PC-9 (cell line): ENCODE measurements around the gene E2F1. TPM values are rescaled to one million over a fixed set of nuclear protein-coding genes. Genes with fewer than 3 reads are reported as not detected.
A peak's percentile ranks its signal among the peaks of the same experiment; 100 is the strongest.

Experiments
- BruUV-seq: library from RNA; stranded (reverse); fragments of 400-500 nt; replicated peaks from 2 replicates; lab custom pipeline; 2021; lab: Mats Ljungman, UMichigan
- CTCF ChIA-PET: fragments of 300-600 bp; sonication (Branson Sonifier 250); formaldehyde crosslinking; loops from one replicate; lab custom pipeline; 2022; ENCODE audit warnings: antibody characterized with exemption; lab: Charles Lee
- POLR2A ChIA-PET: fragments of 300-600 bp; sonication (Branson Sonifier 250); formaldehyde crosslinking; loops from one replicate; lab custom pipeline; 2022; ENCODE audit warnings: antibody characterized with exemption; ENCODE audit not compliant: unreplicated experiment; lab: Charles Lee
- DNase-seq, 2 experiments: peaks; one replicate each; pipeline versions ENCODE4 v3.0.0 to v3.0.0-alpha.2; 2015 to 2022; ENCODE audit warnings: mixed read lengths in 1 of 2
- H2AFZ ChIP-seq: fragments of 200-600 bp; sonication (generic); 2 replicates; pipeline ENCODE4 v1.8.1; 2017; ENCODE audit warnings: antibody characterized with exemption
- H3F3A ChIP-seq: fragments of 200-600 bp; sonication (generic); 2 replicates; pipeline ENCODE4 v1.8.1; 2017; ENCODE audit warnings: antibody characterized with exemption, mild to moderate bottlenecking, low read depth; ENCODE audit not compliant: insufficient read depth
- H3K27ac ChIP-seq: fragments of 200-600 bp; sonication (generic); 2 replicates; pipeline ENCODE4 v1.6.1; 2016; ENCODE audit warnings: mixed run types
- H3K27me3 ChIP-seq: fragments of 200-600 bp; sonication (generic); 2 replicates; pipeline ENCODE4 v1.6.1; 2016; ENCODE audit warnings: low read depth, mixed run types; ENCODE audit not compliant: insufficient read depth
- H3K36me3 ChIP-seq: fragments of 200-600 bp; sonication (generic); 2 replicates; pipeline ENCODE4 v1.6.1; 2016; ENCODE audit warnings: low read depth, mixed run types
- H3K4me1 ChIP-seq: fragments of 200-600 bp; sonication (generic); replicated peaks from 2 replicates; pipeline ENCODE4 v1.6.1; 2016; ENCODE audit warnings: mixed run types; ENCODE audit not compliant: insufficient read depth
- H3K4me2 ChIP-seq: fragments of 200-600 bp; sonication (generic); 2 replicates; pipeline ENCODE4 v1.6.1; 2017; ENCODE audit warnings: mixed run types
- H3K4me3 ChIP-seq: fragments of 200-600 bp; sonication (generic); 2 replicates; pipeline ENCODE4 v1.6.1; 2016; ENCODE audit warnings: mixed run types
- H3K79me2 ChIP-seq: fragments of 200-600 bp; sonication (generic); 2 replicates; pipeline ENCODE4 v1.6.1; 2017; ENCODE audit warnings: low read depth, mixed run types
- H3K9me2 ChIP-seq: fragments of 200-600 bp; sonication (generic); 2 replicates; pipeline ENCODE4 v1.8.1; 2017; ENCODE audit warnings: mild to moderate bottlenecking; ENCODE audit not compliant: insufficient read depth
- H3K9me3 ChIP-seq: fragments of 200-600 bp; sonication (generic); 2 replicates; pipeline ENCODE4 v1.8.1; 2016; ENCODE audit warnings: low read depth; ENCODE audit not compliant: insufficient read depth
- H4K20me1 ChIP-seq: fragments of 200-600 bp; sonication (generic); 2 replicates; pipeline ENCODE4 v1.8.1; 2017; ENCODE audit not compliant: insufficient read depth
- EZH2 ChIP-seq: fragments of 200-600 bp; sonication (generic); IDR thresholded peaks from 2 replicates; pipeline ENCODE4 v1.8.0; 2017; ENCODE audit warnings: antibody characterized with exemption, low read depth
- intact Hi-C: fragments of 100-400 bp; cut with micrococcal nuclease; formaldehyde crosslinking; loops from one replicate; pipeline ENCODE4 v1.10.0; 2022; ENCODE audit not compliant: unreplicated experiment
- total RNA-seq: library from RNA; stranded (reverse); gene quantifications from 2 replicates; pipeline ENCODE4 v1.2.3, GENCODE V29; 2021
- TF ChIP-seq, protein P1 (sequence below): fragments of 200-600 bp; sonication (generic); conservative IDR thresholded peaks from 2 replicates; pipeline ENCODE4 v1.6.1; 2017; ENCODE audit warnings: mixed run types, antibody characterized with exemption, mild to moderate bottlenecking, moderate library complexity

E2F1 gene
- total RNA-seq, 1 experiment from 2014 or later: 31.5 TPM

GRCh38 chr20:33724439-33725094 lies 38.4 kb upstream of the E2F1 start:
- Histone ChIP-seq H3K4me1 (peaks cover 51% of the 10 kb centered on the region), H3K4me2 (peak overlapping the region; percentile 61), H3K27ac (peak overlapping the region; percentile 87), H2AFZ (peak overlapping the region; percentile 49; the same call in 1 of the 2 replicates), H3K9me2 (no peaks in the 10 kb centered on the region), H3K4me3 (no peak overlapping the region), H3F3A (peaks cover 50% of the 10 kb centered on the region), H3K36me3 (no peaks in the 10 kb centered on the region), H3K79me2 (0 out of 2 replicates have a peak, but pooled peaks cover under 1% of the 10 kb centered on the region), H4K20me1 (no peaks in the 10 kb centered on the region), H3K9me3 (no peaks in the 10 kb centered on the region), H3K27me3 (no peaks in the 10 kb centered on the region)
- CTCF ChIA-PET: no interaction called here
- intact Hi-C loops: no loop called here
- TF ChIP-seq EZH2: no peak
- TF ChIP-seq, protein P1, sequence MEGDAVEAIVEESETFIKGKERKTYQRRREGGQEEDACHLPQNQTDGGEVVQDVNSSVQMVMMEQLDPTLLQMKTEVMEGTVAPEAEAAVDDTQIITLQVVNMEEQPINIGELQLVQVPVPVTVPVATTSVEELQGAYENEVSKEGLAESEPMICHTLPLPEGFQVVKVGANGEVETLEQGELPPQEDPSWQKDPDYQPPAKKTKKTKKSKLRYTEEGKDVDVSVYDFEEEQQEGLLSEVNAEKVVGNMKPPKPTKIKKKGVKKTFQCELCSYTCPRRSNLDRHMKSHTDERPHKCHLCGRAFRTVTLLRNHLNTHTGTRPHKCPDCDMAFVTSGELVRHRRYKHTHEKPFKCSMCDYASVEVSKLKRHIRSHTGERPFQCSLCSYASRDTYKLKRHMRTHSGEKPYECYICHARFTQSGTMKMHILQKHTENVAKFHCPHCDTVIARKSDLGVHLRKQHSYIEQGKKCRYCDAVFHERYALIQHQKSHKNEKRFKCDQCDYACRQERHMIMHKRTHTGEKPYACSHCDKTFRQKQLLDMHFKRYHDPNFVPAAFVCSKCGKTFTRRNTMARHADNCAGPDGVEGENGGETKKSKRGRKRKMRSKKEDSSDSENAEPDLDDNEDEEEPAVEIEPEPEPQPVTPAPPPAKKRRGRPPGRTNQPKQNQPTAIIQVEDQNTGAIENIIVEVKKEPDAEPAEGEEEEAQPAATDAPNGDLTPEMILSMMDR: 0 out of 2 replicates have a peak, but pooled peaks have one; percentile 31
- peak; percentile 56 to 96 for DNase-seq
- BruUV-seq: no TSS peak
- POLR2A ChIA-PET: no interaction called here

- no peaks in the 10 kb centered on the region for H3K9me3 ChIP-seq
- no peak overlapping the region for H3K4me2 ChIP-seq
- POLR2A ChIA-PET: interaction anchor here (0.7 to 0.8 kb wide), 2 partner anchors 40 to 191 kb away, joined by 3 to 43 read pairs; no protein-coding TSS in a partner anchor
- H3K4me3 ChIP-seq: no peak overlapping the region
- no peak for DNase-seq
- H3K36me3 ChIP-seq: no peaks in the 10 kb centered on the region
- no peaks in the 10 kb centered on the region for H3K9me2 ChIP-seq
- H3K4me1 ChIP-seq: peaks cover 43% of the 10 kb centered on the region
- H3K27ac ChIP-seq: no peak overlapping the region
- H2AFZ ChIP-seq: no peak overlapping the region
- CTCF ChIA-PET: no interaction called here
- peaks cover 42% of the 10 kb centered on the region for H3F3A ChIP-seq
- no TSS peak for BruUV-seq
- no peaks in the 10 kb centered on the region for H3K27me3 ChIP-seq
- intact Hi-C loops: no loop called here
- H3K79me2 ChIP-seq: peaks cover 7% of the 10 kb centered on the region; the same call in 1 of the 2 replicates
- TF ChIP-seq EZH2: no peak
- TF ChIP-seq, protein P1: no peak
- no peaks in the 10 kb centered on the region for H4K20me1 ChIP-seq
These were observed 35.4 kb upstream of the E2F1 start for GRCh38 chr20:33721391-33722140.

GRCh38 chr20:33719989-33720709 lies 34.0 kb upstream of the E2F1 start, which contains the start of gene PXMP4:
Gene PXMP4, minus strand, starts transcription at chr20:33720310. Its CDS starts 103 bp downstream, at chr20:33720207.
- Histone ChIP-seq H3K9me3 (no peaks in the 10 kb centered on the region), H3F3A (peaks cover 28% of the 10 kb centered on the region), H3K4me1 (peaks cover 32% of the 10 kb centered on the region), H3K9me2 (no peaks in the 10 kb centered on the region), H3K27ac (no peak within 1 kb of the TSS), H3K79me2 (peaks cover 7% of the 10 kb centered on the region; the same call in 1 of the 2 replicates), H3K4me3 (peak within 1 kb of the TSS; percentile 68), H3K4me2 (peak within 1 kb of the TSS; percentile 82), H4K20me1 (no peaks in the 10 kb centered on the region), H3K36me3 (no peaks in the 10 kb centered on the region), H3K27me3 (no peaks in the 10 kb centered on the region), H2AFZ (peak within 1 kb of the TSS; percentile 91)
- CTCF ChIA-PET: interaction anchor here (0.6 kb wide), 2 partner anchors 11 to 173 kb away, joined by 4 to 6 read pairs; no protein-coding TSS in a partner anchor
- intact Hi-C loops: no loop called here
- BruUV-seq: no TSS peak
- POLR2A ChIA-PET: interaction anchor here (0.5 to 1.0 kb wide), 6 partner anchors 13 to 272 kb away, joined by 3 to 8 read pairs (median 4); partner anchors contain the start of gene CBFA2T2
- DNase-seq: peak; percentile 88 to 91
- TF ChIP-seq EZH2: no peak
- TF ChIP-seq, protein P1: no peak
